Measurements from ENCODE around the gene MMP20. TPM values are rescaled to one million over a fixed set of nuclear protein-coding genes. Genes with fewer than 3 reads are reported as not detected.

MMP20 gene
- total RNA-seq, 1 donor from 2014 or later: not detected

GRCh38 chr11:102591160-102591718 lies 33.9 kb downstream of the MMP20 start:
- no peak overlapping the region for H3K27ac Mint-ChIP-seq (ENCODE audit: unreplicated experiment)
- H3K9me3 Mint-ChIP-seq (ENCODE audit: unreplicated experiment): no peaks in the 10 kb centered on the region
- no peaks in the 10 kb centered on the region for H3K27me3 Mint-ChIP-seq (ENCODE audit: unreplicated experiment)
- no peaks in the 10 kb centered on the region for H3K4me1 Mint-ChIP-seq (ENCODE audit: unreplicated experiment)
- no peak for TF ChIP-seq CTCF (IDR thresholded peaks at IDR 0.05; ENCODE audit: unreplicated experiment)
- no peaks in the 10 kb centered on the region for H3K36me3 Mint-ChIP-seq (ENCODE audit: low read depth, unreplicated experiment)
- no peak overlapping the region for H3K4me3 Mint-ChIP-seq (ENCODE audit: unreplicated experiment)
- DNase-seq (ENCODE audit: low spot score): no peak

- DNase-seq (ENCODE audit: low spot score): no peak
- no peaks in the 10 kb centered on the region for H3K27me3 Mint-ChIP-seq (ENCODE audit: unreplicated experiment)
- no peaks in the 10 kb centered on the region for H3K4me1 Mint-ChIP-seq (ENCODE audit: unreplicated experiment)
- H3K4me3 Mint-ChIP-seq (ENCODE audit: unreplicated experiment): no peak overlapping the region
- H3K27ac Mint-ChIP-seq (ENCODE audit: unreplicated experiment): no peak overlapping the region
- TF ChIP-seq CTCF (IDR thresholded peaks at IDR 0.05; ENCODE audit: unreplicated experiment): no peak
- no peaks in the 10 kb centered on the region for H3K9me3 Mint-ChIP-seq (ENCODE audit: unreplicated experiment)
- H3K36me3 Mint-ChIP-seq (ENCODE audit: low read depth, unreplicated experiment): no peaks in the 10 kb centered on the region
These were observed 34.7 kb downstream of the MMP20 start for GRCh38 chr11:102590276-102591049.

GRCh38 chr11:102589047-102589459 lies 36.1 kb downstream of the MMP20 start:
- DNase-seq (ENCODE audit: low spot score): no peak
- peaks cover 1% of the 10 kb centered on the region for H3K27me3 Mint-ChIP-seq (ENCODE audit: unreplicated experiment)
- H3K36me3 Mint-ChIP-seq (ENCODE audit: low read depth, unreplicated experiment): no peaks in the 10 kb centered on the region
- no peaks in the 10 kb centered on the region for H3K4me1 Mint-ChIP-seq (ENCODE audit: unreplicated experiment)
- H3K9me3 Mint-ChIP-seq (ENCODE audit: unreplicated experiment): no peaks in the 10 kb centered on the region
- no peak overlapping the region for H3K4me3 Mint-ChIP-seq (ENCODE audit: unreplicated experiment)
- no peak for TF ChIP-seq CTCF (IDR thresholded peaks at IDR 0.05; ENCODE audit: unreplicated experiment)
- no peak overlapping the region for H3K27ac Mint-ChIP-seq (ENCODE audit: unreplicated experiment)

- no peak overlapping the region for H3K4me3 Mint-ChIP-seq (ENCODE audit: unreplicated experiment)
- TF ChIP-seq CTCF (IDR thresholded peaks at IDR 0.05; ENCODE audit: unreplicated experiment): no peak
- no peak for DNase-seq (ENCODE audit: low spot score)
- no peaks in the 10 kb centered on the region for H3K4me1 Mint-ChIP-seq (ENCODE audit: unreplicated experiment)
- peaks cover 1% of the 10 kb centered on the region for H3K27me3 Mint-ChIP-seq (ENCODE audit: unreplicated experiment)
- H3K9me3 Mint-ChIP-seq (ENCODE audit: unreplicated experiment): no peaks in the 10 kb centered on the region
- H3K27ac Mint-ChIP-seq (ENCODE audit: unreplicated experiment): no peak overlapping the region
- H3K36me3 Mint-ChIP-seq (ENCODE audit: low read depth, unreplicated experiment): no peaks in the 10 kb centered on the region
These were observed 37.4 kb downstream of the MMP20 start for GRCh38 chr11:102587722-102588121.

Data from endothelial cell (in vitro differentiated cells).